Activated naive CD4-positive, alpha-beta T cell treated with anti-CD3 and anti-CD28 coated beads, Interleukin-2, amount 50 U/mL, for 24 hours (primary cell): ENCODE measurements around the gene ELFN1.
"Not testable (repeated sequence)": the region's sequence is repeated elsewhere in the genome, so short reads cannot be mapped to it uniquely, and the experiment has no call there.

Source experiments
- H3K27ac Mint-ChIP-seq: one replicate; pipeline ENCODE4 v1.8.0; 2021; ENCODE audit warnings: mild to moderate bottlenecking, mixed read lengths
- H3K27me3 Mint-ChIP-seq: one replicate; pipeline ENCODE4 v1.8.0; 2021; ENCODE audit warnings: mixed read lengths
- H3K36me3 Mint-ChIP-seq: one replicate; pipeline ENCODE4 v1.8.0; 2021; ENCODE audit warnings: mixed read lengths
- H3K4me1 Mint-ChIP-seq: one replicate; pipeline ENCODE4 v1.8.0; 2021; ENCODE audit warnings: mixed read lengths
- H3K4me3 Mint-ChIP-seq: one replicate; pipeline ENCODE4 v1.8.0; 2021; ENCODE audit warnings: mild to moderate bottlenecking, mixed read lengths
- H3K9me3 Mint-ChIP-seq: one replicate; pipeline ENCODE4 v1.8.0; 2021; ENCODE audit warnings: mixed read lengths

The ELFN1 gene

DNA sequence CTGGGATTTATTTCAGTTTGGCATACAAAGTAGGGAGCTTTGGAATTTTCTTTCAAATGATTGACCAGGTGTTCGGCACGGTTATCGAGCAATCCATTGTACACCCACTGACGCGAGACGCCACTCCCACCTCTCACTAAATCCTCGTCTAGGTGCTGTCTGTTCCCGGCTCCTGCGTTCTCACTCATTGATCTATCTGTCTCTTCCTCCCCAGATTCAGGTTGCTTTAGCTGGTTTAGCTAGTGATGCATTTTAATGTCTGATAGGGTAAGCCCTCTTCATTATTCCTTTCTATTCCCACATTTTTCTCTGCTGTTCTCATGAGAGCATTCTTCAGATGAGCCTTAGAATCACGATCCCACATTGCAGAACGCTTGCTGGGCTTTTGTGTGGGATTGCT lies 91.7 kb downstream of the ELFN1 start:
- H3K9me3 Mint-ChIP-seq, result peaks cover 7% of the 10 kb centered on the region
- peak overlapping the region; percentile 79 for H3K27ac Mint-ChIP-seq
- no peaks in the 10 kb centered on the region for H3K36me3 Mint-ChIP-seq
- no peaks in the 10 kb centered on the region for H3K27me3 Mint-ChIP-seq
- H3K4me1 Mint-ChIP-seq, result no peaks in the 10 kb centered on the region
- no peak overlapping the region for H3K4me3 Mint-ChIP-seq

DNA sequence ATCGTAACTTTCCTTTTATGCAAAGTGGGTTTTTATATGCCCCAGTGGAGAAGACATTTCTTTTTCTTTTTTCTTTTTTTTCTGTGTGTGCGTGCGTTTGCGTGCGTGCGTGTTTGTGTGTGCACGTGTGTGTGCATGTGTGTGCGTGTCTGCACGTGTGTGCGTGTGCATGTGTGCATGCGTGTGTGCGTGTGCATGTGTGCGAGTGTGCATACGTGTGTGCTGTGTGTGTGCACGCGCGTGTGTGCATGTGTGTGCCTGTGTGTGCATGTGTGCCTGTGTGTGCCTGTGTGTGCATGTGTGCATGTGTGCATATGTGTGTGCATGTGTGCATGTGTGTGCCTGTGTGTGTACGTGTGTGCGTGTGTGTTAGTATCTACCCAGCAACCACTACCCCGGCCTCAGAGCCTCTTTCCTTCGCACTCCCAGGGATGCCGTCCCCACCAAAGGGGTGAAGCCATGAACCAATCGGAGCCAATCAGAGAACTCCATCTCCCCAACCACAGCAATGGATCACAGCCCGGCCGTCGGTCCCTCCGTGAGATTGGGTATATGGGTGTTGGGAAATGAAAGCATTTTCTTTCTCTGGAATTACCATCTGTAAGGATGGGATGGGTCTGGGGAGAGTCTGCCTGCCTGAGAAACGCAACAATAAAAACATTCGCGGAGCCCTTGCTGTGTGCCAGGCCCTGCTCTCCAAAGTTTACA lies 92.3 kb downstream of the ELFN1 start:
- Mint-ChIP-seq H3K4me1 (no peaks in the 10 kb centered on the region), H3K4me3 (no peak overlapping the region), H3K27me3 (no peaks in the 10 kb centered on the region), H3K27ac (no peak overlapping the region), H3K9me3 (peaks cover 7% of the 10 kb centered on the region), H3K36me3 (no peaks in the 10 kb centered on the region)

DNA sequence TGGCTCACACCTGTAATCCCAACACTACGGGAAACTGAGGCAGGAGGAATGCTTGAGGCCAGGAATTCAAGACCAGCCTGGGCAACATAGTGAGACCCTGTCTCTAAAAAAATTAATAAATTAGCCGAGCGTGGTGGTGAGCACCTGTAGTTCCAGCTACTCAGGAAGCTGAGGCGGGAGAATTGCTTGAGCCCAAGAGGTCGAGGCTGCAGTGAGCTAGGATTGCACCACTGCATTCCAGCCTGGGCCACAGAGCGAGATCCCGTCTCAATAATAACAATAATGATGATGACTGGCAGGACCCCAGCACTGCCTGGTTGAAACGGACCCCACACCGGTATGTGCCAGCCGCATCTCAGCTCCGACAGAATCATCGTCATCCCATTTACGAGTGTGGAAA lies 93.0 kb downstream of the ELFN1 start:
- H3K4me1 Mint-ChIP-seq, result no peaks in the 10 kb centered on the region
- no peak overlapping the region for H3K27ac Mint-ChIP-seq
- no peaks in the 10 kb centered on the region for H3K27me3 Mint-ChIP-seq
- H3K9me3 Mint-ChIP-seq, result peaks cover 7% of the 10 kb centered on the region
- H3K36me3 Mint-ChIP-seq, result no peaks in the 10 kb centered on the region
- H3K4me3 Mint-ChIP-seq, result no peak overlapping the region

DNA sequence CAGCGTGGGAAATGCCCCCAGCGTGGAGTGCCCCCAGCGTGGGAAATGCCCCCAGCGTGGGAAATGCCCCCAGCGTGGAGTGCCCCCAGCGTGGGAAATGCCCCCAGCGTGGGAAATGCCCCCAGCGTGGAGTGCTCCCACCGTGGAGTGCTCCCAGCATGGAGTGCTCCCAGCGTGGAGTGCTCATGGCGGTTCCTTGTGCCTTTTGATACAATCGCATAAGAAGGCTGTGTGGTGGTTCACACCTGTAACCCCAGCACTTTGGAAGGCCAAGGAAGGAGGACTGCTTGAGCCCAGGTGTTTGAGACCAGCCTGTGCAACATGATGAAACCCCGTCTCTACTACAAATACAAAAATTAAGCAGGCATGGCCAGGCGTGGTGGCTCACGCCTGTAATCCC lies 93.8 kb downstream of the ELFN1 start:
- not testable (repeated sequence) for H3K36me3 Mint-ChIP-seq, H3K9me3 Mint-ChIP-seq, H3K27ac Mint-ChIP-seq, H3K27me3 Mint-ChIP-seq, H3K4me1 Mint-ChIP-seq, H3K4me3 Mint-ChIP-seq

GRCh38 chr7:1765336-1765735 lies 95.3 kb downstream of the ELFN1 start:
- peaks cover 7% of the 10 kb centered on the region for H3K9me3 Mint-ChIP-seq
- H3K36me3 Mint-ChIP-seq, result no peaks in the 10 kb centered on the region
- H3K4me1 Mint-ChIP-seq, result no peaks in the 10 kb centered on the region
- no peaks in the 10 kb centered on the region for H3K27me3 Mint-ChIP-seq
- H3K4me3 Mint-ChIP-seq, result no peak overlapping the region
- H3K27ac Mint-ChIP-seq, result no peak overlapping the region

DNA sequence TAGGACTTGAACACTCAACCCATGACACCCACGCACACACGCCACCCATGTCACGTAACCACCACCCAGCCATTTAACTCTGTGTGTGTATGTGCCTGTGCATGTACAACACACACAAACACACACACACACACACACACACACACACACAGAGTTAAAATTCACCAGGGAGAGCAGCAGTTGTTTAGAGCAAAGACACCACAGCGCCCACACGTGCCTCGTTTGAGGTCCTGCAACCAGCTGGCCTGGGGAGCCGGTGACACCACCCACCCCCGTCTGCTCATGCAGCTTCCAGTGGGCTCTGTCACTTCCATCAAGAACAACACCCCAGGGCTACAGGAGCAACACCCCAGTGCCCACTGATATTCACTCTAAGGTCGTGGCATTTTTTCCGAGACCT lies 97.4 kb downstream of the ELFN1 start:
- no peak overlapping the region for H3K27ac Mint-ChIP-seq
- H3K9me3 Mint-ChIP-seq, result no peaks in the 10 kb centered on the region
- no peaks in the 10 kb centered on the region for H3K4me1 Mint-ChIP-seq
- H3K4me3 Mint-ChIP-seq, result no peak overlapping the region
- H3K27me3 Mint-ChIP-seq, result no peaks in the 10 kb centered on the region
- H3K36me3 Mint-ChIP-seq, result no peaks in the 10 kb centered on the region

GRCh38 chr7:1768832-1769231 lies 98.8 kb downstream of the ELFN1 start:
- Mint-ChIP-seq H3K9me3 (peaks cover 6% of the 10 kb centered on the region), H3K4me3 (no peak overlapping the region), H3K36me3 (peaks cover 1% of the 10 kb centered on the region), H3K27me3 (no peaks in the 10 kb centered on the region), H3K4me1 (no peaks in the 10 kb centered on the region), H3K27ac (no peak overlapping the region)

DNA sequence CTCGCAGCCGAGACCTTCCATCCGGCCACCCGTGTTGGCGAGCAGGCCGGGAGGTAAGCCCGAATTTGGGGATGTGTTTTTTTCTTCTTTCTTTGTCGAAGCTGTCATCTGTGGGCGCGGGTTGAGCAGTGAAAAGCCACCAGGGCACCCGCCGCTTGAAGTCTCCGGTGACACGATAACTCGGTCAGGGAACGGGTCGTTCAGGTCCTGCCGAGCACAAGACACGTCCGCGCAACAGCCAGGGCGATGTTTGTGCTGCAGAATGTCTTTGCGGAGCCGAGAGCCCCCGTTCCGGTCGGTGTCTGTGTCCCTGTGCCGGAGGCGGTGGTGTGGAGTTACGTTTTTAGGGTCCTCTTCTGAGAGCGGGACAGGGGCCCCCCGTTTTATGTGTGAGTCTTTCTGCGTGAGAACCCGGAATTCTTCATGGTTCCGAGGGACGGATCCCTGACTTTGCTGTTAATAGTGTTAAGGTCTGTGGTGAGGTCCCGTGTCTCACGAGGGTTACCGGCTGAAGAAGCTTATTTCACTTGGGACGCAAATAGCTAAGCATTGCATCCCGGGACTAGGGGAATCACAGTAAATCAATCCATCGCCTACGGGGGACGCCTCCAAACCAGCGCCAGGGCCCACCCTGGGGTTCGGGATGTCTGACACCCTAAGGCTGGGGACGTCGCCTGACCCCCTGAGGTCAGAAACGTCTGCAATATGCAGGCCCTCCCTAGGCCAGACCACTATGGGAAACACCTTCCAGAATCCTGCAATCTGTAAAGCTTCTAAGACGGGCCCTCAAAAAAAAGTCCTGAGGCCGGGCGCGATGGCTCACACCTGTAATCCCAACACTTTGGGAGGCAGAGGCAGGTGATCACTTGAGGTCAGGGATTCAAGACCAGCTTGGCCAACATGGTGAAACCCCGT lies 99.5 kb downstream of the ELFN1 start:
- H3K36me3 Mint-ChIP-seq, result peaks cover 3% of the 10 kb centered on the region
- H3K27me3 Mint-ChIP-seq, result no peaks in the 10 kb centered on the region
- peaks cover 6% of the 10 kb centered on the region for H3K9me3 Mint-ChIP-seq
- no peak overlapping the region for H3K4me3 Mint-ChIP-seq
- H3K4me1 Mint-ChIP-seq, result no peaks in the 10 kb centered on the region
- no peak overlapping the region for H3K27ac Mint-ChIP-seq

DNA sequence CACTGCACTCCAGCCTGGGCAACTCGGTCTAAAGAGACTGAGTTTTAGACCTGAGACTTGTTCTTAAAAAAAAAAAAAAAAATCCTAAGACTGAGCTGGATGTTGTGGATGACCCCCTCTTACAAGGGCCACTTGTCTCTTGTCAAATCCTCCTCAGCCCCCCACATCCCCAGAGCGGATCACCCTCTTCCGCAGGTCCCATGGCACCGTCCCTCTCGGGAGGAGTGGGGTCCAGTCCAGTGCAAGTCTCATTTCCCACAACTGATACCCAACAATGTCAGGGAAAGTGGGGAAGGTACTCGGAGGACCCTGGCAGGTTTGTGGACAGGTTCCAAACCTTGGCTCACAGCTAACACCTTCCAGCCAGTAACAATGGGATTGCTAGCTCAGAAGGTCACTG lies 100.3 kb downstream of the ELFN1 start:
- Mint-ChIP-seq H3K4me3 (no peak overlapping the region), H3K27me3 (no peaks in the 10 kb centered on the region), H3K36me3 (peaks cover 3% of the 10 kb centered on the region), H3K27ac (no peak overlapping the region), H3K4me1 (no peaks in the 10 kb centered on the region), H3K9me3 (peaks cover 6% of the 10 kb centered on the region)

DNA sequence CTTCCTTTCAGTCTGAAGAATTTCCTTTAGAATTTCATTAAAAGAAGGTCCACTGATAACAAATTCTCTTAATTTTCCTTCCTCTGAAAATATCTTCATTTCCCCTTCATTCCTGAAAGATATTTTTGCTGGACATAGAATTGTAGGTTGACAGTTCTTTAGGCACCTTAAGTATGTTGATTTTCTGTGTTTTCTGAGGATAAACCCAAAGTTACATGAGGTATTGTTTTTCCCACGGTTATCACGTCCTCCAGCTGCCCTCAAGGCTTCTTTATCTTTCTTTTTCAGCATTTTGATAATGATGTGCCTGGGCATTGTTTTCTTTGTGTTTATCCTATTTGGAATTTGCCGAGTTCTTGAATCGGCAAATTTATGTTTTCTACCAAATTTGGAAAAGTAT lies 105.3 kb downstream of the ELFN1 start:
- Mint-ChIP-seq H3K9me3 (peaks cover 10% of the 10 kb centered on the region), H3K4me3 (no peak overlapping the region), H3K4me1 (no peaks in the 10 kb centered on the region), H3K27me3 (peaks cover 2% of the 10 kb centered on the region), H3K36me3 (peaks cover 7% of the 10 kb centered on the region), H3K27ac (no peak overlapping the region)

DNA sequence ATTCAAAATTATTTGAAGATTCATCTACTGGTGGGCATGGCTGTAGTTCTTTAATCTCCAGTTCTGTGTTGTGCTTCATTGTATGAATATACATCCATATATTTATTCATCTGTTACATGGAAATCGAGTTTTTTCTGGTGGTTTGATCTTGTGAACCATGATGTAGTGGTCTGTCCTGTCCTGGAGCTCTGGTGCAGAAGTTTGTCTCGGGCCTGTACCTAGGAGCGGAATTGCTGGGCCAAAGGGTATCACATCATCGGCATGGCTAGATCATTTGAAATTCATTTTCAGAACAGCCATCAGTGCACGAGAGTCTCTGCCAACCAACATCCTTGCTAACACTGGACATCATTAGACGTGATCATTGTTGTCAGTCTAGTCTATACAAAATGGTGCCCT lies 107.0 kb downstream of the ELFN1 start:
- H3K4me1 Mint-ChIP-seq, result no peaks in the 10 kb centered on the region
- H3K27ac Mint-ChIP-seq, result no peak overlapping the region
- H3K4me3 Mint-ChIP-seq, result no peak overlapping the region
- H3K36me3 Mint-ChIP-seq, result peaks cover 7% of the 10 kb centered on the region
- H3K9me3 Mint-ChIP-seq, result peaks cover 10% of the 10 kb centered on the region
- peaks cover 2% of the 10 kb centered on the region for H3K27me3 Mint-ChIP-seq

DNA sequence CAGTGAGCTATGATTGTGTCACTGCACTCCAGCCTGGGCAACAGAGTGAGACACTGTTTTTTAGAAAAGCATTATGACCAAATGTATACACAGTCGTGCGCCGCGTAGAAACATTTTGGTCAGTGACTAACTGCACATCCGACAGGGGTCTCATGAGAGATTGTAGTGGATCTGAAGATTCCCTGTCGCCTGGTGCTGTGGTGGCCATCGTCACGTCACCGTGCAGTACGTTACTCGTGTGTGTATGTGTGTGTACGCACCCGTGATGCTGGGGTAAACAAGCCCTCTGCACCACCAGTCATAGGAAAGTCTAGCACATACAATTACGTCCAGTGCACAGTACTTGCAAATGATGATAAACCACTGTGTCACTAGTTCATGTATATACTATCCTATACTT lies 109.4 kb downstream of the ELFN1 start:
- H3K27ac Mint-ChIP-seq, result no peak overlapping the region
- H3K9me3 Mint-ChIP-seq, result peaks cover 4% of the 10 kb centered on the region
- peaks cover 3% of the 10 kb centered on the region for H3K36me3 Mint-ChIP-seq
- H3K27me3 Mint-ChIP-seq, result peaks cover 4% of the 10 kb centered on the region
- H3K4me3 Mint-ChIP-seq, result no peak overlapping the region
- H3K4me1 Mint-ChIP-seq, result no peaks in the 10 kb centered on the region

GRCh38 chr7:1781369-1781768 lies 111.3 kb downstream of the ELFN1 start:
- Mint-ChIP-seq H3K36me3 (peaks cover 3% of the 10 kb centered on the region), H3K27me3 (peaks cover 4% of the 10 kb centered on the region), H3K4me1 (peaks cover 5% of the 10 kb centered on the region), H3K27ac (no peak overlapping the region), H3K9me3 (peaks cover 7% of the 10 kb centered on the region), H3K4me3 (no peak overlapping the region)

GRCh38 chr7:1785839-1786238 lies 115.8 kb downstream of the ELFN1 start:
- Mint-ChIP-seq H3K9me3 (peaks cover 3% of the 10 kb centered on the region), H3K36me3 (peaks cover 2% of the 10 kb centered on the region), H3K27ac (no peak overlapping the region), H3K4me1 (peaks cover 7% of the 10 kb centered on the region), H3K4me3 (no peak overlapping the region), H3K27me3 (peaks cover 4% of the 10 kb centered on the region)

- H3K36me3 Mint-ChIP-seq, result peaks cover 2% of the 10 kb centered on the region
- peaks cover 4% of the 10 kb centered on the region for H3K27me3 Mint-ChIP-seq
- no peak overlapping the region for H3K4me3 Mint-ChIP-seq
- no peak overlapping the region for H3K27ac Mint-ChIP-seq
- H3K9me3 Mint-ChIP-seq, result peaks cover 3% of the 10 kb centered on the region
- peaks cover 7% of the 10 kb centered on the region for H3K4me1 Mint-ChIP-seq
These were observed 117.2 kb downstream of the ELFN1 start for GRCh38 chr7:1787241-1787640.

GRCh38 chr7:1787681-1788235 lies 117.7 kb downstream of the ELFN1 start:
- Mint-ChIP-seq H3K27me3 (peaks cover 4% of the 10 kb centered on the region), H3K4me3 (no peak overlapping the region), H3K4me1 (peaks cover 7% of the 10 kb centered on the region), H3K36me3 (peaks cover 2% of the 10 kb centered on the region), H3K27ac (no peak overlapping the region), H3K9me3 (peaks cover 7% of the 10 kb centered on the region)
